Lung (tissue), 12 donors: ENCODE data around the gene ELP5. TPM values are rescaled to one million over a fixed set of nuclear protein-coding genes. Genes with fewer than 3 reads are reported as not detected.
"Not testable (repeated sequence)": the region's sequence is repeated elsewhere in the genome, so short reads cannot be mapped to it uniquely, and the experiment has no call there.

ENCODE experiments used
- ATAC-seq: fragments of 200-7000 bp; cut with Tn5 transposase; one replicate; pipeline ENCODE4 v1.9.1; 2020; ENCODE audit warnings: moderate number of reproducible peaks; ENCODE audit not compliant: insufficient read depth, low FRiP score
- DNase-seq, 3 donors: peaks; one replicate each; pipeline ENCODE4 v3.0.0-alpha.2; 2013 to 2017
- H3K27ac ChIP-seq, 2 donors: one replicate each; pipeline ENCODE4 v1.5.1; 2013; ENCODE audit warnings: mild to moderate bottlenecking in 2 of 2, moderate library complexity in 2 of 2, control low read depth in 1 of 2, inconsistent platforms in 1 of 2, low read depth in 1 of 2, low read length in 1 of 2
- H3K27me3 ChIP-seq, 3 donors: one replicate each; pipeline ENCODE4 v1.5.1; 2013; ENCODE audit warnings: low read length in 2 of 3; ENCODE audit not compliant: control insufficient read depth in 3 of 3, insufficient read depth in 3 of 3
- H3K36me3 ChIP-seq, 4 donors: one replicate each; pipeline ENCODE4 v1.5.1; 2013; ENCODE audit warnings: low read length in 4 of 4, mild to moderate bottlenecking in 1 of 4, moderate library complexity in 1 of 4; ENCODE audit not compliant: control insufficient read depth in 4 of 4, insufficient read depth in 4 of 4
- H3K4me1 ChIP-seq, 5 donors: one replicate each; pipeline ENCODE4 v1.5.1; 2013; ENCODE audit warnings: low read length in 5 of 5, mild to moderate bottlenecking in 2 of 5, moderate library complexity in 1 of 5; ENCODE audit not compliant: control insufficient read depth in 5 of 5, insufficient read depth in 5 of 5
- H3K4me3 ChIP-seq: one replicate; pipeline ENCODE4 v1.5.1; 2013; ENCODE audit warnings: mild to moderate bottlenecking, control low read depth, moderate library complexity
- H3K9ac ChIP-seq, 2 donors: one replicate each; pipeline ENCODE4 v1.5.1; 2013; ENCODE audit warnings: low read length in 2 of 2, control low read depth in 1 of 2; ENCODE audit not compliant: insufficient read depth in 1 of 2
- H3K9me3 ChIP-seq, 4 donors: one replicate each; pipeline ENCODE4 v1.5.1; 2013; ENCODE audit warnings: low read length in 3 of 4, mild to moderate bottlenecking in 1 of 4, moderate library complexity in 1 of 4; ENCODE audit not compliant: control insufficient read depth in 4 of 4, insufficient read depth in 3 of 4
- WGBS, 2 donors: extraction: QIAGEN DNeasy Blood & Tissue Kit; methylation state at CpG; one replicate each; pipeline ENCODE4 v1.1.7; 2013; 5-methylcytosine and 5-hydroxymethylcytosine counted together
- polyA plus RNA-seq, 2 donors: library from polyadenylated mRNA; stranded (reverse); fragments of 200-250 nt; gene quantifications; one replicate each; pipeline ENCODE4 v1.2.1, GENCODE V29; 2013
- total RNA-seq, 2 donors: library from RNA; depleted of rRNA in 1 of 2; stranded (reverse); fragments of >200 nt in 1 of 2; gene quantifications; one replicate each; pipeline ENCODE4 v1.2.1, GENCODE V29; 2014 to 2021
- TF ChIP-seq, protein P1 (sequence below): IDR thresholded peaks from 2 replicates; pipeline ENCODE4 v1.5.1; 2012; ENCODE audit warnings: mild to moderate bottlenecking; ENCODE audit errors: control extremely low read depth, extremely low read depth
- donor health status: control.
- donor health status: control.
- donor health status: Bipolar disorder and iron deficiency.
- donor health status: healthy.
- donor health status: DM: yes; HTN: yes; CAD: no.

Gene ELP5
- total and polyA plus RNA-seq, 4 donors = 19.8 to 63.2 (median 36.6) TPM

DNA sequence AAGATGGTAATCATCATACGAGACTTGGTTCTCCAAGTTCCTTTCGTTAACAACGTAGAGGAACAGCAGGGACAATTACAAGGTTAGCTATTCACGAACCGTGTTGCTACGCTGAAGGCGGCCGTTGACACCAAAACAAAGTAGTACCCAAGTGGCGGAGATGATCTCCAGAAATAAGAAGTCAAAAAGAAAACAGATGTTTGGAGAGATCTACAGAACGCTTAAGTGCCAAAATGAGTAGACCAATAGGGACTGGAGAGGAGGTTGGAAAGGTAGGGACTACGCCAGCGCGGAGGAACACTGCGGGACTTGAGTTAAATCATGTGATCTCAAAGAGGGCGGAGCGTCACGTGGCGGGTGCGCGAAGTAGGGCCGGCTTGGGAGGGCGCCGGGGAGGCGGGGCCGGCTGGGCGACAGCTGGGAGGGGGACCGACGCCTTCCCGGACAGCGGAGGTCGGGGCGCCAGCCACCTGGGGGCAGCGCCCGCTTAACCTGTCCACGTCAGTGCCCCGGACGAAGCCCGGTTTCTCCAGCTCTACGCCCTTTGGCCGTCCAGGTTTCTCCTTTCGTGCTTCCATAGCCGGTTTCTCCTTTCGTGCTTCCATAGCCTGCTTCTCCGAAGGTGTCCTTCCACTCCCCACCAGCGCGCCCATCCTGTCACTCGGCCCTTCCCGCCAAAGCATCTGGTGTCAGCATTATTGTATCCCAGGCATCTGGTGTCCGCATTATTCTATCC lies 9.1 kb upstream of the ELP5 start:
- peak; percentile 47 for ATAC-seq
- Histone ChIP-seq H3K36me3 (peaks cover 8 to 33% (median 27%) of the 10 kb centered on the region in 4 donors), H3K9me3 (no peaks in the 10 kb centered on the region), H3K27me3 (no peaks in the 10 kb centered on the region), H3K9ac (peak overlapping the region; percentile 7 to 99), H3K4me3 (peak overlapping the region; percentile 39), H3K4me1 (peaks cover 0 to 23% (median 14%) of the 10 kb centered on the region in 5 donors), H3K27ac (peak overlapping the region; percentile 93)
- peak; percentile 97 to 99 (median 98) for DNase-seq
- TF ChIP-seq, protein P1, sequence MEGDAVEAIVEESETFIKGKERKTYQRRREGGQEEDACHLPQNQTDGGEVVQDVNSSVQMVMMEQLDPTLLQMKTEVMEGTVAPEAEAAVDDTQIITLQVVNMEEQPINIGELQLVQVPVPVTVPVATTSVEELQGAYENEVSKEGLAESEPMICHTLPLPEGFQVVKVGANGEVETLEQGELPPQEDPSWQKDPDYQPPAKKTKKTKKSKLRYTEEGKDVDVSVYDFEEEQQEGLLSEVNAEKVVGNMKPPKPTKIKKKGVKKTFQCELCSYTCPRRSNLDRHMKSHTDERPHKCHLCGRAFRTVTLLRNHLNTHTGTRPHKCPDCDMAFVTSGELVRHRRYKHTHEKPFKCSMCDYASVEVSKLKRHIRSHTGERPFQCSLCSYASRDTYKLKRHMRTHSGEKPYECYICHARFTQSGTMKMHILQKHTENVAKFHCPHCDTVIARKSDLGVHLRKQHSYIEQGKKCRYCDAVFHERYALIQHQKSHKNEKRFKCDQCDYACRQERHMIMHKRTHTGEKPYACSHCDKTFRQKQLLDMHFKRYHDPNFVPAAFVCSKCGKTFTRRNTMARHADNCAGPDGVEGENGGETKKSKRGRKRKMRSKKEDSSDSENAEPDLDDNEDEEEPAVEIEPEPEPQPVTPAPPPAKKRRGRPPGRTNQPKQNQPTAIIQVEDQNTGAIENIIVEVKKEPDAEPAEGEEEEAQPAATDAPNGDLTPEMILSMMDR = peak; percentile 10
- WGBS, 2 donors = 1% methylated on average over 45 to 49 of the region's 49 CpGs

DNA sequence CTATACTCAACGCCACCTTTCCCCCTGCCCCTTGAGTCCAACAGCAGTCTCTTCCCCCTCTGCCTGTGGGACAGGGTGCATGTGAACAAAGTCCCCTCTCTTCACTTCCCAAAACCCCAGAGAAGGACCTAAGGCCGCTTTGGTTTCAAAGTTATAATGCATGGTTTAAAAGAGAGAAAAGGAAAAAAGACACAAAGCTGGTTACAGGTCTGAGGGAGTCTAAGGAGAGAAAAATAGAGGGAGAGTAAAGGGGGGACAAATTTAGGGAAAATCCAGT lies 8.6 kb upstream of the ELP5 start:
- Histone ChIP-seq H3K4me3 (peak overlapping the region; percentile 39), H3K4me1 (peaks cover 0 to 23% (median 14%) of the 10 kb centered on the region in 5 donors), H3K9me3 (no peaks in the 10 kb centered on the region), H3K27me3 (no peaks in the 10 kb centered on the region), H3K36me3 (peaks cover 8 to 33% (median 27%) of the 10 kb centered on the region in 4 donors), H3K9ac (peak overlapping the region in 1 of 2 donors; percentile 87), H3K27ac (peak overlapping the region; percentile 93)
- 32 to 66% methylated on average over 2 of the region's 2 CpGs for WGBS, 2 donors
- no peak for ATAC-seq
- DNase-seq = no peak
- TF ChIP-seq, protein P1 = no peak

DNA sequence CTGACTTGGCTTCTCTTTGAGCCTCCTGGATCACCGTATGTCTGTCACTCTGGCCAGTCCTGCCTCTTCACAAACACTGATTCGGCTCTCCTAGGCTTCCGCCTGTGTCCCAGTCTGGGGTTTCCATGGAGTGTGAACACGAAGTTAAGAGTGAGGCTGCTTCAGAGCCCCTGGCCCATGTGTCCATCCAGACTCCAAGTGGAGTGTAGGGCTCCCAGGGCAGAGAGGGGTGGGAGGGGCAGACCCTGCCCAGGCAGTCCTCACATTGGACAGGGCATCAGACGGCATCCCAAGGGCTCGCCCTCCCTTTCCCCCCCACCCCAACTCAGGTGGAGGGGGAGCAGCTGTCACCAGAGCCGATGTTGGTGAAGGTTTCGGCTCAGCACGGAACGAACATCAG lies 8.2 kb upstream of the ELP5 start:
- peaks cover under 1 to 23% (median 14%) of the 10 kb centered on the region in 5 donors for H3K4me1 ChIP-seq
- H3K4me3 ChIP-seq, H3K27me3 ChIP-seq, H3K9ac ChIP-seq, ATAC-seq, H3K27ac ChIP-seq, H3K9me3 ChIP-seq, DNase-seq: not testable (repeated sequence)
- WGBS, 2 donors = 83 to 92% methylated on average over 10 of the region's 10 CpGs
- H3K36me3 ChIP-seq = peaks cover 8 to 33% (median 27%) of the 10 kb centered on the region in 4 donors

DNA sequence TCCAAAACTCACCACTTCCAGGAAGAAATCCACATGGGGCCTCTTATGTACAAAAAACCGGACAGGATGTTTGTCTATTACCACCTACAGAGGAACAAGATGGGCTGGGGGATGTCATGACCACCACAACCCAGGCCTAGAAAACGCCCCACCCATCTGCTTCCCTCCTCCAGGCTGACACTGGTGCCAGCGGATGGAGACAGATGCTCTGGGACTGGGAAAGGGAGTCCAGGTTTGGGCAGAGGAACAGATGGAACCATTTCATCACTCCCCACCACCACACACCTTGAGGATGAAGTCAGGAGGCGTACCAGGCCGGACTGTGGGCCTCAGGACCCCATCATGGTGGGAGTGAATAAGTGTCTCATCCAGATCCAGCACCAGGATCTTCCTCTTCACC lies 5.2 kb upstream of the ELP5 start:
- Histone ChIP-seq H3K4me3 (no peak overlapping the region), H3K27me3 (no peaks in the 10 kb centered on the region), H3K4me1 (peaks cover 0 to 23% (median 7%) of the 10 kb centered on the region in 5 donors), H3K36me3 (peaks cover 2 to 23% (median 20%) of the 10 kb centered on the region in 4 donors), H3K9ac (no peak overlapping the region), H3K9me3 (no peaks in the 10 kb centered on the region), H3K27ac (no peak overlapping the region)
- DNase-seq = no peak
- TF ChIP-seq, protein P1 = no peak
- WGBS, 2 donors = 88 to 92% methylated on average over 5 of the region's 5 CpGs
- no peak for ATAC-seq
